HCT116 (cell line): ENCODE measurements around the gene PJA1. TPM values are rescaled to one million over a fixed set of nuclear protein-coding genes. Genes with fewer than 3 reads are reported as not detected.

Experiments
- ATAC-seq: fragments of 200-7000 bp; cut with Tn5 transposase; 2 replicates; pipeline ENCODE4 v1.9.1; 2020; ENCODE audit warnings: mild to moderate bottlenecking, moderate library complexity
- BruUV-seq: library from RNA; stranded (reverse); fragments of 400-500 nt; replicated peaks from 2 replicates; lab custom pipeline; 2021; lab: Mats Ljungman, UMichigan
- CTCF ChIA-PET: fragments of 300-600 bp; sonication (Branson Sonifier 250); formaldehyde crosslinking; loops from one replicate; lab custom pipeline; 2021; ENCODE audit warnings: antibody characterized with exemption; lab: Charles Lee
- POLR2A ChIA-PET: fragments of 300-600, 350-600 bp; sonication (Branson Sonifier 250); formaldehyde crosslinking; loops from one replicate; lab custom pipeline; 2021; ENCODE audit warnings: antibody characterized with exemption; lab: Charles Lee
- RAD21 ChIA-PET, 2 experiments: fragments of 300-600 bp; sonication (Branson Sonifier 250); formaldehyde crosslinking; loops; one replicate each; lab custom pipeline; 2023; ENCODE audit warnings: low total read pairs in 2 of 2; ENCODE audit not compliant: uncharacterized antibody in 2 of 2, unreplicated experiment in 2 of 2, low non-redundant PET in 1 of 2; lab: Charles Lee
- DNase-seq: peaks from one replicate; pipeline ENCODE4 v3.0.0-alpha.2; 2010; ENCODE audit warnings: low read depth, low spot score
- H2AFZ ChIP-seq: fragments of 200-600 bp; shearing (Covaris generic), sonication (generic); 2 replicates; pipeline ENCODE4 v1.6.1; 2017; ENCODE audit warnings: low read depth, mixed run types, mixed read lengths, antibody characterized with exemption, low read length; ENCODE audit not compliant: poor library complexity, severe bottlenecking
- H3K27ac ChIP-seq: 2 replicates; pipeline ENCODE4 v1.5.1; 2012; ENCODE audit warnings: low read depth, low read length
- H3K27me3 ChIP-seq: fragments of 200-600 bp; sonication (generic); 2 replicates; pipeline ENCODE4 v1.6.1; 2016; ENCODE audit warnings: mixed run types, low read length, mixed read lengths; ENCODE audit not compliant: insufficient read depth
- H3K36me3 ChIP-seq, 2 experiments: fragments of 200-500 bp in 1 of 2; fragments of 200-600 bp in 1 of 2; sonication (Bioruptor generic) in 1 of 2; sonication (generic) in 1 of 2; 2 replicates each; pipeline versions ENCODE4 v1.5.1 to v1.6.1; 2014 to 2016; ENCODE audit warnings: low read length in 2 of 2, inconsistent platforms in 1 of 2, mixed read lengths in 1 of 2, mixed run types in 1 of 2; ENCODE audit not compliant: insufficient read depth in 2 of 2, control insufficient read depth in 1 of 2
- H3K4me1 ChIP-seq, 2 experiments: fragments of 200-600 bp in 1 of 2; sonication (generic) in 1 of 2; 2 replicates each; pipeline versions ENCODE4 v1.5.1 to v1.6.1; 2012 to 2017; ENCODE audit warnings: low read length in 2 of 2, inconsistent platforms in 1 of 2, mild to moderate bottlenecking in 1 of 2, mixed read lengths in 1 of 2, mixed run types in 1 of 2, moderate library complexity in 1 of 2; ENCODE audit not compliant: insufficient read depth in 2 of 2, control insufficient read depth in 1 of 2
- H3K4me2 ChIP-seq: fragments of 200-600 bp; sonication (generic); 2 replicates; pipeline ENCODE4 v1.6.1; 2017; ENCODE audit warnings: mixed run types, low read length, mixed read lengths
- H3K4me3 ChIP-seq, 2 experiments: fragments of 200-600 bp in 1 of 2; sonication (generic) in 1 of 2; replicated peaks in 1 of 2; 2 replicates each; pipeline ENCODE4 v1.5.1; 2011 to 2016; ENCODE audit warnings: low read length in 2 of 2, control low read depth in 1 of 2, low read depth in 1 of 2, mild to moderate bottlenecking in 1 of 2, mixed read lengths in 1 of 2, mixed run types in 1 of 2
- H3K79me2 ChIP-seq: fragments of 200-600 bp; sonication (generic); 2 replicates; pipeline ENCODE4 v1.6.1; 2017; ENCODE audit warnings: mild to moderate bottlenecking, mixed run types, low read length, moderate library complexity, mixed read lengths; ENCODE audit not compliant: insufficient read depth
- H3K9ac ChIP-seq: fragments of 200-600 bp; sonication (generic); 2 replicates; pipeline ENCODE4 v1.6.1; 2016; ENCODE audit warnings: low read length, mixed read lengths
- H3K9me2 ChIP-seq: fragments of 200-600 bp; sonication (generic), shearing (Covaris generic); 2 replicates; pipeline ENCODE4 v1.6.1; 2017; ENCODE audit warnings: mixed run types, mild to moderate bottlenecking, moderate library complexity; ENCODE audit not compliant: insufficient read depth
- H3K9me3 ChIP-seq, 2 experiments: fragments of 200-500 bp in 1 of 2; fragments of 200-600 bp in 1 of 2; sonication (Bioruptor generic) in 1 of 2; sonication (generic) in 1 of 2; 2 replicates each; pipeline ENCODE4 v1.6.1; 2014 to 2017; ENCODE audit warnings: low read length in 2 of 2, mixed read lengths in 2 of 2, inconsistent platforms in 1 of 2, low read depth in 1 of 2, mild to moderate bottlenecking in 1 of 2, mixed run types in 1 of 2, moderate library complexity in 1 of 2; ENCODE audit not compliant: control insufficient read depth in 1 of 2, insufficient read depth in 1 of 2
- H4K20me1 ChIP-seq: fragments of 200-600 bp; sonication (generic), shearing (Covaris generic); 2 replicates; pipeline ENCODE4 v1.6.1; 2017; ENCODE audit warnings: mixed run types, mild to moderate bottlenecking, moderate library complexity; ENCODE audit not compliant: insufficient read depth
- CBX3 ChIP-seq: IDR thresholded peaks from 2 replicates; pipeline ENCODE4 v1.6.1; 2012; ENCODE audit warnings: low read depth
- POLR2A ChIP-seq: IDR thresholded peaks from 2 replicates; pipeline ENCODE4 v1.7.0; 2011; ENCODE audit warnings: borderline replicate concordance; ENCODE audit not compliant: insufficient read depth, insufficient read length; ENCODE audit errors: extremely low read depth
- SIN3A ChIP-seq: IDR thresholded peaks from 2 replicates; pipeline ENCODE4 v1.6.1; 2012; ENCODE audit warnings: low read depth
- SP1 ChIP-seq: IDR thresholded peaks from 2 replicates; pipeline ENCODE4 v1.6.1; 2012; ENCODE audit warnings: low read depth
- YY1 ChIP-seq: IDR thresholded peaks from 2 replicates; pipeline ENCODE4 v1.6.1; 2011; ENCODE audit warnings: low read length, low read depth, moderate library complexity, mild to moderate bottlenecking; ENCODE audit not compliant: insufficient replicate concordance; ENCODE audit errors: extremely low read depth
- ZNF274 ChIP-seq: fragments of 200-500 bp; sonication (Bioruptor generic); IDR thresholded peaks from 2 replicates; pipeline ENCODE4 v1.6.1; 2014; ENCODE audit warnings: mild to moderate bottlenecking, low read depth, low read length, inconsistent platforms
- intact Hi-C: fragments of 100-400 bp; cut with micrococcal nuclease; formaldehyde crosslinking; loops from 2 replicates; pipeline ENCODE4 v1.10.0; 2022
- total RNA-seq: library from RNA; stranded (reverse); gene quantifications from one replicate; pipeline ENCODE4 v1.2.1, GENCODE V29; 2021; ENCODE audit not compliant: unreplicated experiment
- TF ChIP-seq, protein P1 (sequence below): IDR thresholded peaks from 2 replicates; pipeline ENCODE4 v1.6.1; 2012

PJA1 gene
- total RNA-seq, 1 experiment from 2014 or later = 15.7 TPM

DNA sequence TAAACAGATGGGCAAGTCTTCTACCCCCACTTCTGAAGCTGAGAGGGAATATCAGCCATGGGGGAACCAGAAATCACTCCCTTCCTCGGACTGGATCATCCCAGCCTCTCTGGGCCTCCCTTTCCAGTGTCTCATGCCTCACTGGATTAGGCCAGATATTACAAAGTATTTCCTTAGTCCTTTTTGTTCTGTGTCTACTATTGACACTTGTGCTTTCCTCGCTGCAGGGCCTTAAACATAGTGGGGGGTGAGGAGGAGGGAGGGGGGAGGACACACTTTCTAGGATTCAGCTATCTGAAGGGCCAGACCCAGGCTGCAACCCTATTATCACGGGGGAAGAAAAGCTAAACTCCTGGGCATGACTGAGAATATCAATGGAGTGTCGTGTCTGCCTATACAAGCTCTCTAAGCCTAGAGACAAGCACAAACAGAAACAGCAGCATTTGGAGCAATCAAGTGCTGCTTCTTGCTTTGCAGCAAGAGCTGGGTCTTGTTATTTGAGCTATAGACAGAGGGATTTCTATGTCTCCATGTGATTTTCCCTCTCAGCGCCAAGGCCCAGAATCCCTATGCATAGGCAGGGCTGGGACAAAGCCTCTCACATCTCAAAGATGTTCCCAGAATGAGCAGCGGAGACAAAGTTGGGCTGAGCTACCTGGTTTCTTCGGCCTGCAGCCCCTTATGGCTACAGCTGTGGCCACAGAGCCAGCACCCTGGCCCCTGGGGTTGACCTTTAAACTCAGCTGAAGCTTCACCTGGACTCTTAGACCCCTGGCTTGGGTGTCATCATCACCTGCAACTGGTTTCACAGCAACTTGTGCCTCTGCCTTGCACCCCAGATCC lies 20.2 kb downstream of the PJA1 start:
- H4K20me1 ChIP-seq = no peaks in the 10 kb centered on the region

GRCh38 chrX:69143530-69143929 lies 21.7 kb downstream of the PJA1 start:
- CTCF ChIA-PET = no interaction called here

More for the DNA sequence above, 20.2 kb downstream of the PJA1 start:
- no peaks in the 10 kb centered on the region for H3K9me2 ChIP-seq
- H3K79me2 ChIP-seq = no peaks in the 10 kb centered on the region
- H3K27me3 ChIP-seq = no peaks in the 10 kb centered on the region
- no TSS peak for BruUV-seq
- TF ChIP-seq YY1 (no peak), SIN3A (no peak), POLR2A (no peak), ZNF274 (no peak)
- TF ChIP-seq, protein P1, sequence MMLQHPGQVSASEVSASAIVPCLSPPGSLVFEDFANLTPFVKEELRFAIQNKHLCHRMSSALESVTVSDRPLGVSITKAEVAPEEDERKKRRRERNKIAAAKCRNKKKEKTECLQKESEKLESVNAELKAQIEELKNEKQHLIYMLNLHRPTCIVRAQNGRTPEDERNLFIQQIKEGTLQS = no peak
- no peak overlapping the region for H2AFZ ChIP-seq
- no peak for DNase-seq
- H3K36me3 ChIP-seq = no peaks in the 10 kb centered on the region
- H3K9ac ChIP-seq = no peak overlapping the region
- intact Hi-C loops = no loop called here
- H3K4me2 ChIP-seq = no peak overlapping the region
- POLR2A ChIA-PET = no interaction called here
- RAD21 ChIA-PET = no interaction called here
- no peak overlapping the region for H3K27ac ChIP-seq
- CTCF ChIA-PET = no interaction called here
- peaks cover 0 to 24% of the 10 kb centered on the region in 2 experiments; a peak in 3 of 4 replicates for H3K4me1 ChIP-seq
- no peaks in the 10 kb centered on the region for H3K9me3 ChIP-seq
- ATAC-seq = no peak
- H3K4me3 ChIP-seq = no peak overlapping the region

More at GRCh38 chrX:69143530-69143929, 21.7 kb downstream of the PJA1 start:
- H3K4me3 ChIP-seq = no peak overlapping the region
- no peaks in the 10 kb centered on the region for H3K79me2 ChIP-seq
- DNase-seq = no peak
- H2AFZ ChIP-seq = no peak overlapping the region
- H3K9ac ChIP-seq = no peak overlapping the region
- no peaks in the 10 kb centered on the region for H3K9me3 ChIP-seq
- peaks cover 0 to 9% of the 10 kb centered on the region in 2 experiments; a peak in 2 of 4 replicates for H3K4me1 ChIP-seq
- TF ChIP-seq CBX3 (no peak), SP1 (no peak)
- no peak overlapping the region for H3K4me2 ChIP-seq
- H4K20me1 ChIP-seq = no peaks in the 10 kb centered on the region
- POLR2A ChIA-PET = no interaction called here
- intact Hi-C loops = no loop called here
- H3K36me3 ChIP-seq = no peaks in the 10 kb centered on the region
- ATAC-seq = no peak
- H3K9me2 ChIP-seq = no peaks in the 10 kb centered on the region
- no TSS peak for BruUV-seq
- RAD21 ChIA-PET = no interaction called here
- H3K27ac ChIP-seq = no peak overlapping the region
- H3K27me3 ChIP-seq = no peaks in the 10 kb centered on the region
